HEK293T (cell line): ENCODE data around the gene GABRG3.

Source experiments
- FOXA1 ChIP-seq: fragments of 450-650 bp; IDR thresholded peaks from 2 replicates; pipeline ENCODE4 v1.6.1; 2016; ENCODE audit warnings: mild to moderate bottlenecking
- HDGF ChIP-seq: fragments of 450-650 bp; IDR thresholded peaks from 2 replicates; pipeline ENCODE4 v1.6.1; 2017; ENCODE audit warnings: antibody characterized with exemption, borderline replicate concordance
- L3MBTL2 ChIP-seq: fragments of 450-650 bp; conservative IDR thresholded peaks from 2 replicates; pipeline ENCODE4 v1.6.1; 2016; ENCODE audit warnings: mild to moderate bottlenecking
- LEF1 ChIP-seq: fragments of 450-650 bp; IDR thresholded peaks from 2 replicates; pipeline ENCODE4 v1.6.1; 2017; ENCODE audit warnings: mild to moderate bottlenecking, borderline replicate concordance

DNA sequence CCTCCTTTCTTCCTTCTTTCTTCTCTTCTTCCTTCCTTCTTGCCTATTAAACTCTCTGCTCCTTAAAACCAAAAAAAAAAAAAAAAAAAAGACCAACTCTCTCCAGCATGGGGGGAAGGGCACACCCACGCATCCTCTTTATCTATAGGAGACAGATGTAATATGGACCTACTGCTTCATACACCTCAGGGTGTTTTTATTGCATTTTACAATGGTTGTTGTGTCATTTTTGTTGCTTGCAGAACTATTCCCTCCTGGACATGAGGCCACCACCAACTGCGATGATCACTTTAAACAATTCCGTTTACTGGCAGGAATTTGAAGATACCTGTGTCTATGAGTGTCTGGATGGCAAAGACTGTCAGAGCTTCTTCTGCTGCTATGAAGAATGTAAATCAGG, 561.4 kb downstream of the GABRG3 start:
- TF ChIP-seq HDGF (no peak), LEF1 (no peak), L3MBTL2 (no peak), FOXA1 (no peak)
